ES-I3 (cell line): ENCODE data around the gene ZFHX3.

Experiments
- H3K36me3 ChIP-seq: 2 replicates; pipeline ENCODE4 v1.6.1; 2013; ENCODE audit warnings: mild to moderate bottlenecking, low read length, control low read depth, moderate library complexity; ENCODE audit not compliant: insufficient read depth
- H3K4me1 ChIP-seq: 2 replicates; pipeline ENCODE4 v1.6.1; 2013; ENCODE audit warnings: mild to moderate bottlenecking, control low read depth, low read length; ENCODE audit not compliant: insufficient read depth
- H3K9ac ChIP-seq: 2 replicates; pipeline ENCODE4 v1.6.1; 2013; ENCODE audit warnings: low read depth, mild to moderate bottlenecking, low read length, moderate library complexity
- H3K9me3 ChIP-seq: 2 replicates; pipeline ENCODE4 v1.6.1; 2013; ENCODE audit warnings: mild to moderate bottlenecking, low read length, moderate library complexity; ENCODE audit not compliant: control insufficient read depth, insufficient read depth

The ZFHX3 gene

DNA sequence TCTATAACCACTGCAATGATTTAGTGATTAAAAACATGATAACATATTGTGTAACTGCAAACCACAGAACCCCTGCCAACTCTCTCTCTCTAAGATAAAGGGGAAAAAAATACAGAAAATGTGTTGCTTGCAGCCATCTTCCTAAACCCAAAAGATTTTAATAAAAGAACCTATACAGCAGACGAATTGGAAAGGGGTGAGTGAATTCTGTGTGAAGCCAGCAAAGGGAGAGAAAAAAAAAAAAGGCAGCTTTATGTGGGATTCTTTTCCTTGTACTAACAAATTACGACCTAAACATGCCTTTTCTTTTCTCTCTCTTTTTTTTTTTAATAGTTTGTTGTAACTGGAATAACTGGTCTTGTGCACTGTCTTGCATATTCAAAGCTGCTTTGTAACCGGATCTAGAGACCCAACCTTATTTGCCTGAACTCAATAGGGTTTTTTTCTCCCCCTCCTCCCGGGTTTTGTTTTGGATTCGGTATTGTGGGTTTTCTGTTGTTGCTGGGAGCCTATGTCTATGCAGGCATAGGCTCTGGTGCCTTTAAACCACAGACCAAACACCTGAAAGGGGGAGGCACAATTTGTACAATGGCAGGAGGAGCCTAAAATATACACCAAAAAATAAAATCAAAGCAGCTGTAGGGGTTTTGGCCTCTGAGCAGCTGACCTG is 7.0 kb upstream of the ZFHX3 start:
- Histone ChIP-seq H3K4me1 (peaks cover 51% of the 10 kb centered on the region), H3K9me3 (no peaks in the 10 kb centered on the region), H3K36me3 (no peaks in the 10 kb centered on the region), H3K9ac (peak overlapping the region; percentile 35; the same call in 1 of the 2 replicates)

DNA sequence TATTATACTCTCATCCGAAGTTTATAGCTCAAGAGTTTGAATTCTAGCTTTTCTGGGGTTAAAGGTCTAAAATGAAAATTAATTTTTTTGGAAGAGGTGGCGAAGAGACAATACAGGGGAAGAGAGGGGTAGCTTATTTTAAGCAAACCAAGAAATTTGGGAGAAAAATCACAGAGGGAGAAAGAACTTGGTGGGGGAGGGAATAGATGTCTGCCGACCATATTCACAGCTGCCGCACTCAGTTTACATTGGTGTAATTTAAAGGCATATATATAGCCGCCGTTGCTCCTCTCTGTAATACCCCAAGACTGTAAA is 6.5 kb upstream of the ZFHX3 start:
- no peak overlapping the region; the same call in 1 of the 2 replicates for H3K9ac ChIP-seq
- H3K36me3 ChIP-seq: no peaks in the 10 kb centered on the region
- peaks cover 49% of the 10 kb centered on the region for H3K4me1 ChIP-seq
- no peaks in the 10 kb centered on the region for H3K9me3 ChIP-seq

DNA sequence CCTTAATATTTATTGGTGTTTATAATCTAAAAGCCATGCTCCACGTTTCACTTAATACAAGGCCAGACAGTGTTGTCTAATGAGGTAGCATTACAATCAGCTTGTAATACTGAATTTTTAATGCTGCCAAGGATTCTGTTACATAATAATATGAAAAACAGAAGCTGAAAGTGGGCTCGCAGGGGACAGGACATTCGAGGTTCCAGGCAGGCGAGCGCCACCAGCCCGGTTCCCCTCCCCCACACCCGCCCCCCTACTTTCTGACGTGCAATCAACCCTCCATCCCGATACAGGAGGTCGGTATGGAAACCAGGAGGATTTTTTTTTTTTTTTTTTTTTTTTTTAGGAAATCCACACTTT is 6.2 kb upstream of the ZFHX3 start:
- no peaks in the 10 kb centered on the region for H3K9me3 ChIP-seq
- H3K4me1 ChIP-seq: peaks cover 52% of the 10 kb centered on the region
- no peak overlapping the region; the same call in 1 of the 2 replicates for H3K9ac ChIP-seq
- no peaks in the 10 kb centered on the region for H3K36me3 ChIP-seq

DNA sequence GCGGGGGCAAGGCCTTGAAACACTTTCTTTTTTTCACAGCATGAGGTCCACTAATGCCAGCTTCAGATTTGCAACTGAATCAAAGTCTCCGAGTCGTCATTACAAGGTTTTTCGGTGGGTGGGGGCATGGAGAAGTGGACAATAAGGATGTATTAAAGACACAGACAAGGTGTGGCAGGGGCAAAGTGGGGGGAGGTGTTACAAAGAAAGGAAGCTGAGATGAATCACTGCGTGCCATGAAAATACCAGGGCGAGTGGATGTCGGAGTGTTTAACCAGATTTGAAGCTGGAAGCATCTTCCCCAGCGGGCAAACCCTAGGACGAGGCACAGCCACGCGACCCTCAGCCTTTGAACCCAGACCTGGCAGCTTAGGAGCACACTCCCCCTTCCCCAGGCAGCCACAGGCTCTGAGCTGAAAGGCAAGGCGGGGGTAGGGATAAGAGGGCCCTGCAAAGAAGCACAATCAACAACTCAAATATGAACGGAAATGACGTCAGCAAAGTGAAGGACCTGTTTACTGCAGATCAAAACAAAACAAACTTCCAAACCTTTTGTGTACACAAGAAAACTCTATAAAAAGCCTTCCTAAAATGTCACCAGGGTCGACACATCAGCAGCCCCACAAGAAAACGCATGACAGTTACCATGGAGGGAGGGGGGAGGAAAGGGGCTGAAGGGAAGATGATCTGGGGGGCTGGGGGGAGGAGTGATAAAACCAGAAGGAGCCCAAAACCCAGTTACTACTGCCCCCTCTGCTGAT is 5.6 kb upstream of the ZFHX3 start:
- no peaks in the 10 kb centered on the region for H3K36me3 ChIP-seq
- peaks cover 53% of the 10 kb centered on the region for H3K4me1 ChIP-seq
- H3K9me3 ChIP-seq: no peaks in the 10 kb centered on the region
- H3K9ac ChIP-seq: peak overlapping the region; percentile 57; the same call in 1 of the 2 replicates

DNA sequence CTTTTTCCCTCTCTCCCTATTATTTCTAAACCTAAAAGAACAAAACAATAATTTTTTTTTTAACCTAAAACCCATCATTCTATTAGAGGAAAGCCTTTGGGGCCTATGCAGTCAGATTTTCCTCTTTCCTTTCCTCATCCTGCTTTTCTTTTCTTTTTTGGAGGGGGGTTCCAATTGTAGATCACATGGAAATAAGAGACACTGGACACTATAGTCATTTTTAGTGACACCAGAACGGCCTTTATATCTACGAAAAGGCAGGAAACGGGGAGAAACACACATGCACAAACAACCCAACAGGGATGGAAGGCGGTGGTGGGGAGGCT is 5.1 kb upstream of the ZFHX3 start:
- Histone ChIP-seq H3K4me1 (peaks cover 53% of the 10 kb centered on the region), H3K9me3 (no peaks in the 10 kb centered on the region), H3K36me3 (no peaks in the 10 kb centered on the region), H3K9ac (peak overlapping the region; percentile 57; the same call in 1 of the 2 replicates)

DNA sequence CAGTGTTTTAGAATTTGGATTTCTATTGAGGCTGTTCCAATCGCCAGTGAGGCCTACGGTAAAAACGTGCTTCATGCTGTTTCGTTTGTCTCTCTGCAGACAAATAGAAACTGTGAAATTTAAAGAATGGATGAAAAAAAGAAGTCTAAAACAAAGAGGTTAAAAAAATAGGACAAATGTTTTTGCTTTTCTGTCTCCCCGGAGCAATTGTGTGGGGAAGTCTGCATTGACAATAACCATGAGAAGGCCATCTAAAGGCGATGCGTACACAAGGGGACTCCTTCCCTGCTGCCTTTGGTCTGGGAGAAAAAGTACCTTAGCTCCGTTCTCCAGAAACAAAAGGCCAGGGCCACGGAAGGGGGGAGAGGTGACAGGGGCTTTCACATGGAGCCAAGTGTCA is 4.6 kb upstream of the ZFHX3 start:
- H3K36me3 ChIP-seq: no peaks in the 10 kb centered on the region
- no peaks in the 10 kb centered on the region for H3K9me3 ChIP-seq
- peaks cover 53% of the 10 kb centered on the region for H3K4me1 ChIP-seq
- H3K9ac ChIP-seq: no peak overlapping the region; the same call in 1 of the 2 replicates

DNA sequence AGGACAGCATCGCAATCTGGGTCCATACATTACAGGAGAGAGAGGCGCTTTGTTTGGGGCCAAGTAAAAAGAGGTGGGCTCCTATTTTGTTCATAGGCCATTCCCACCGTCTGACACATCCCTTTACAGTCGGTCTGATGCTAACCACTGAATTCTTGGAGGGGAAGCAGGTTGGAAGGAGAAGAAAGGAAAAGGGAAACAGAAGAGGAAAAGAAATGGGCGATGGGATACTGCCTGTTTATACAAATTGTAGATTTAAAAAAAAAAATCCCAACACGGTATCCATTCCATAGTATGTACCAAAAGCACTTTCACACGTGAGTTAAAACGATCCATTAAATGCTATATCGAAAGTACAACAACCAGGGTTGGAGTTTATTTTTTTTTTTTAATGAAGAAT is 4.0 kb upstream of the ZFHX3 start:
- Histone ChIP-seq H3K9me3 (no peaks in the 10 kb centered on the region), H3K9ac (no peak overlapping the region), H3K36me3 (no peaks in the 10 kb centered on the region), H3K4me1 (peaks cover 52% of the 10 kb centered on the region)

DNA sequence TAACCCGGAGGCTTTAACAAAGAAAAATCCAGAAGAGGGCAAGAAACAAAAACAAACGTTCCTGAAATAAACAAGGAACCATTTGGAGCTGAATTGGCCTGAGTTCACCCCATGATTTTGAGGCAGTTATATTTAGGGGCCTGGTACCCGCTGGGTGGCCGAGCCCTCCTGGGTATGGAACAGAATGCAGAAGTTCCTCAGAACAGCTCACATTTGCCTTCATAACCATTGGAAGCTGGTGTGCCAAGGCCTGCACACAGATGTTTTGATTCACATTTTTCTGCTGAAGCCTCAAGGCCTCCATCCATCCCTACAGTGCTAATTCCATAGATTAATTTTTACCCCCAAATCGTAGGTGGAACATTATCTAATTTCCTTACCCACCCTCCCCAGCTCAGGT is 3.3 kb upstream of the ZFHX3 start:
- Histone ChIP-seq H3K9me3 (no peaks in the 10 kb centered on the region), H3K9ac (no peak overlapping the region), H3K4me1 (peaks cover 52% of the 10 kb centered on the region), H3K36me3 (no peaks in the 10 kb centered on the region)

DNA sequence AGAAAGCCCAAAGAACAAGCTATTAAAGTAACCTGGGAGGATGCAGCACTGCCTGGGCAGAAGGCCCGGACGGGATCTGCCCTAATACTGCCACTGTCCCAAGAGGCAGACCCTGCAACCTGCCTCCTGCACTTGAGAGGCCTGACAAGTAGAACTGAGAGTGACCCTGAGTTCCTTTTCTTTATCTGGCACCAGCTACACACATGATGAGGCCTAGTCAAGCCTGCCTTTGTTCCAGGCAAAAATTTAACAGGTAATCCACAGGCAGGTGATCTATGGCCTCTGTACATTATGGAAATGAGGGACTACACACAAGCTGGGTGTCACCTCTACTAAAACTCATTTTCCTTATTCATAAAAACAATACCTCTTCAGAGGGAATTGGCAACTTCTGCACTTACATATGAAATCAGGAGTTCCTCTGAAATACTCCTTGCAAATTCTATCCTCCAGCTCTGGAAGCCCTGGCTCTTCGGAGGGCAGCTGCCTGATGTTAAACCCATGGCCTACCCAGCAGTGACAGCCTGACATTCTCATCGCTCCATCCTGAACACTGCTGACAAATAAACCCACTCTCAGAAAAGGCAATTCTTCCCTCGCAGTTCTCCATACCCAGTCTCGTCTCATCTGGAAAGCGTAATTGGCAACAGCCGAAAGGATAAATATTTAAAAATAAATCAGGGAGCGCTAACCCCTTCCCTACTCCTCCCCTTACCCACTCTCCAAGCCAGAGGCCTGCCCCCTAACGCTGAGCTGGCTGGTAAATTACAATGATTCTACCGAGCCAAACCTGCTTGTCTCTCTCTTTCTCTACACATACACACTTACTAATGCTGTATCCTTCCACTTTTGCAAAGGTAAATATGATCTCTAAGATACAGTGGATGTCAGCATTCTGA is 2.5 kb upstream of the ZFHX3 start:
- H3K9ac ChIP-seq: no peak overlapping the region
- peaks cover 45% of the 10 kb centered on the region for H3K4me1 ChIP-seq

DNA sequence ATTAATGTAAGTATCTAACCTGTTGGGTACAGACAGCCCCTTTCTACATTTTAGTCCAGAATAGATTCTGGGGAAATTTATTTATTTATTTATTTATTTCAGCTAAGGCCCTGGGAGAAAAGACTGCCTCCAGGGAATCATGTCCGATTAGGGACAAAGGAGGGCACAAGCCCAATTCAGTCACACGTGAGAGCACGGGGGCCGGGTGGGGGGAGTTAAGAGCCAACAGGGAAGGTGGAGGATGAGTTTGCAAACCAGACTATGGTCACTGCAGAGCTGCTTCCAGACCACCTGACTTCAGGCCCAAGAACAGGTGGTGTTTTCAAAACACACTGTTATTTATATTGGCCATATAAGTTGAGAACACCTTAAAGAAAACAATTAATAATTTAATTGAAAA is 1.6 kb upstream of the ZFHX3 start:
- no peaks in the 10 kb centered on the region for H3K9me3 ChIP-seq
- no peaks in the 10 kb centered on the region for H3K36me3 ChIP-seq
- H3K4me1 ChIP-seq: peaks cover 37% of the 10 kb centered on the region
- H3K9ac ChIP-seq: no peak overlapping the region; the same call in 1 of the 2 replicates

More for the DNA sequence above, 2.5 kb upstream of the ZFHX3 start:
- Histone ChIP-seq H3K9me3 (no peaks in the 10 kb centered on the region), H3K36me3 (no peaks in the 10 kb centered on the region)

DNA sequence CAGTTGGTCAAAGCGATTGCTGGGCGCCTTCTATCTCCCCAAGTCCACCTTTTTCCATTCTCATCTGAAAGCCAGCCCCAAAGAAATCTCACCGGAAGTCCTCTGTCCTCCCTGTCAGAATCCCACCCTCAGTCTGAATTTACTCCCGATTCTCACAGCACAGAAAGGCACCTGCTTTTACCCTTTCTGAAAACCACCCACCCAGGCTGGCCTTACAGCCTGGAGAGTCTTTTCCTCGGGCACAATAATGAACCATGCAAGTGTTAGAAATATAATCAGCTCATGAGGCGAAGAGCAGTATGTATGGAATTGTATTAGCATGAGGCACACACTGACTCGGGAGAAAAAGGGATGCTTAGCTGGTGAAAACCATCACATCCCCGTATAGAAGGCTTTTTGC is 1.2 kb upstream of the ZFHX3 start:
- H3K36me3 ChIP-seq: no peaks in the 10 kb centered on the region
- H3K4me1 ChIP-seq: peaks cover 39% of the 10 kb centered on the region
- H3K9me3 ChIP-seq: no peaks in the 10 kb centered on the region
- H3K9ac ChIP-seq: peak overlapping the region; percentile 62; the same call in 1 of the 2 replicates

DNA sequence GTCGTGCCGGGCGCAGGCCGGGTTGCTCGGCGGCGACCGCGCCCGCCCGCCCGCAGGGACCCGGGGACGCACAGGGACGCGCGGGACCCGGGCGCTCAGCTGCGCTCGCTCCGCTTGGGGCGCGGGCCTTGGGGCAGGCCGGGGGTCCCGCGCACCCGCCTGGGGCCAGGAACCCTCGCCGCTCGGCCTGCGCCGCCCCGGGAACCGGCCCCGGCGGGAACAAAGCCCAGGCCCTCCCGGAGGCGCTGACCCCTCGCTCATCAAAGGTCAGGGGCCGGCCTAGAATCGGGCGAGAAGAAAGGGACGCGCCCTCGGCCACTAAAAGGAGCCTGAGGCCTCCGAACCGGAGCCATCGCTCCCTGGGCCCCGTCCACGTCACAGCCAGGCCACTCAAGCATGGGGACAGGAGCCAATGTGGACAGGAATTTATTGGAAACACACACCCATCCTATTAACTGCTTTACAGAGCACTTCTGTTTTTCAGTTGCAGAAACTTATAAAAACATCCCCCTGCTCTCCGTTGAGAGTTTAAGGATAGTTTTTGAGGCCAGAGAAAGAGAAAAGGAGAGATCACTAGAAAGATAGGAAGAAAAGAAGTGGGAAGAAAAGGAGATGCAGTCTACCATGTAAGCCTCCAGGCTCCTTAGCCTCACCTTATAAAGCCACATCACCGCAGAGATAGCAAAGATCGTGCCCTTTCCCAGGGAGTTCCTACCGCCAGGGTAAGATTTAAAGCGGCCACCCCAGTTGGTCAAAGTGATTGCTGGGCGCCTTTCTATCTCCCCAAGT is 558 bp upstream of the ZFHX3 start:
- peaks cover 45% of the 10 kb centered on the region for H3K4me1 ChIP-seq
- peak overlapping the region; percentile 62 for H3K9ac ChIP-seq

DNA sequence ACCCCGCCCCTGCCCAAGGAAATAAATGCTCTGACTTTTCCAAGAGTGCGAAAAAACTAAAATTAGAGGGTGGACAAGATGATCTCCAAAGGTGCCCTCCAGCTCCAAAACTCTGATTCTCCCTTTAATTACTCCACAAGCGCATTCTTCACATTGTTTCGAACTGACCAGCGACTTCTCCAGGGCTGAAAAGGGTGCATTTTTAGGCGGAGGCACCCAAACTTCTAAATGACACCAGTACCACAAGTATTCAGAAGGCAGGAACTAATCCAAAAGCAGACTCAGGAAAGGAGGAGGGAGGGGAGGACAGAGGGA is 750 bp downstream of the ZFHX3 start:
- Histone ChIP-seq H3K36me3 (no peaks in the 10 kb centered on the region), H3K9ac (peak overlapping the region; percentile 36; the same call in 1 of the 2 replicates), H3K4me1 (peaks cover 50% of the 10 kb centered on the region), H3K9me3 (no peaks in the 10 kb centered on the region)

More for the DNA sequence above, 558 bp upstream of the ZFHX3 start:
- Histone ChIP-seq H3K9me3 (no peaks in the 10 kb centered on the region), H3K36me3 (no peaks in the 10 kb centered on the region)

DNA sequence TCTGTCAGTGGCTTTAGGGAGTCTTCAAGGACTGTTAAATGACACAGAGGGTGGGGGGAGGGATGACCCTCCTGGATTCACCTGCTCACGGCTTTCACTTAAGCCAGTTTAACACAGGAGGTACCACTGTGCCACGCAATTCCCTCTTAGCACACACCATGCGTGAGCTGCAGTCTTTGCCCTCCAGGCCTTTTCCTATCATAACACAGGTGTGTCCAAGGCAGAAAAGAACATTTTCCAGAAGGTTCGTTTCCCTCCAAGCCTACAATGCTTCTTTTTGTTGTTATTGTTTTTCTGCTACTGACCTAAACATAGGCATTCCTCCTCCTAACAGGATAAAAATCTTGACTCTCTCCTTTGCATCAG is 1.1 kb downstream of the ZFHX3 start:
- H3K4me1 ChIP-seq: peaks cover 47% of the 10 kb centered on the region
- H3K9ac ChIP-seq: no peak overlapping the region
- no peaks in the 10 kb centered on the region for H3K9me3 ChIP-seq
- H3K36me3 ChIP-seq: no peaks in the 10 kb centered on the region
